Measurements from ENCODE around the gene ISYNA1. TPM values are rescaled to one million over a fixed set of nuclear protein-coding genes. Genes with fewer than 3 reads are reported as not detected.

ISYNA1 gene
- total RNA-seq, 1 donor = 48.4 TPM

DNA sequence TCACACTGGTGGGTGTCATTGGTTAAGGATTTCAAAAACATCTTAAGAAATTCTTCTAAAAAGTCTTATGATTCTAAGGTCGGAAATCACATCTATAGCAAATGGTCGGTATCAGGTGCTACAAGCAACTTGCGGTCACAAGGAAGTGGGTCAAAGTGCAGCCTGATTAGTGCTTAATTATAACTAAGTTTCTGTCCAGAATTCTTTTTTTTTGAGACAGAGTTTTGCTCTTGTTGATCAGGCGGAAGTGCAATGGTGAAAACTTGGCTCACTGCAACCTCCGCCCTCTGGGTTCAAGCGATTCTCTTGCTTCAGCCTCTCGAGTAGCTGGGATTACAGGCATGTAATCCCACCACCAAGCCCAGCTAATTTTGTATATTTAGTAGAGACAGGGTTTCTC, 53.2 kb downstream of the ISYNA1 start:
- no peak for DNase-seq (ENCODE audit: low read depth)
- no peak overlapping the region for H3K4me3 ChIP-seq (ENCODE audit: low read depth, low read length)
- no peak for TF ChIP-seq CTCF (IDR thresholded peaks at IDR 0.05; ENCODE audit: insufficient read depth, low read depth, low read length)

Small RNAs within 50 kb of the gene (small RNA-seq; reads per million reads assigned to genes)
- not detected for gene MIR3189

Other genes with a start within 250 kb of the ISYNA1 start
- 9.3 and 10.8 TPM in 2 replicates for gene MPV17L2, start 244.9 kb downstream of the ISYNA1 start, total RNA-seq
- 0.97 and 1.3 TPM in 2 replicates for gene RAB3A, start 234.1 kb downstream of the ISYNA1 start, total RNA-seq
- gene PDE4C, start 211.7 kb downstream of the ISYNA1 start, total RNA-seq = under 0.01 and 0.32 TPM in 2 replicates
- 0.86 and 0.97 TPM in 2 replicates for gene IQCN, start 163.7 kb downstream of the ISYNA1 start, total RNA-seq
- 111 and 150 TPM in 2 replicates for gene JUND, start 156.5 kb downstream of the ISYNA1 start, total RNA-seq
- 131 and 143 TPM in 2 replicates for gene LSM4, start 115.1 kb downstream of the ISYNA1 start, total RNA-seq
- 24.8 and 29.8 TPM in 2 replicates for gene PGPEP1, start 97.5 kb downstream of the ISYNA1 start, total RNA-seq
- 28.9 and 49.9 TPM in 2 replicates for gene GDF15, start 52.0 kb downstream of the ISYNA1 start, total RNA-seq
- gene LRRC25, start 40.5 kb downstream of the ISYNA1 start, total RNA-seq = under 0.01 TPM in 1 of 2 replicates, not detected in the other
- 56.1 and 73.4 TPM in 2 replicates for gene SSBP4, start 18.7 kb downstream of the ISYNA1 start, total RNA-seq
- 15.1 and 19.9 TPM in 2 replicates for gene ELL, start 83.9 kb upstream of the ISYNA1 start, total RNA-seq
- gene FKBP8, start 105.4 kb upstream of the ISYNA1 start, total RNA-seq = 209 and 241 TPM in 2 replicates
- 92.8 and 93.1 TPM in 2 replicates for gene KXD1, start 119.7 kb upstream of the ISYNA1 start, total RNA-seq
- gene UBA52, start 133.7 kb upstream of the ISYNA1 start, total RNA-seq = 357 and 396 TPM in 2 replicates
- 27.6 and 41.6 TPM in 2 replicates for gene REX1BD, start 150.7 kb upstream of the ISYNA1 start, total RNA-seq
- not detected in 2 replicates for gene CRLF1, start 168.7 kb upstream of the ISYNA1 start, total RNA-seq
- gene TMEM59L, start 174.7 kb upstream of the ISYNA1 start, total RNA-seq = under 0.01 and 0.32 TPM in 2 replicates
- gene KLHL26, start 198.9 kb upstream of the ISYNA1 start, total RNA-seq = 2.6 and 3.5 TPM in 2 replicates
- 2.2 and 2.3 TPM in 2 replicates for gene CRTC1, start 245.5 kb upstream of the ISYNA1 start, total RNA-seq